Testis (tissue), 3 donors: ENCODE results near the gene PLOD3. TPM values are rescaled to one million over a fixed set of nuclear protein-coding genes. Genes with fewer than 3 reads are reported as not detected.

Source experiments
- DNase-seq: peaks from one replicate; pipeline ENCODE4 v3.0.0-alpha.2; 2019
- H3K27ac ChIP-seq, 2 donors: fragments of 200-600 bp; sonication (generic); one replicate each; pipeline ENCODE4 v1.5.1; 2019
- H3K27me3 ChIP-seq: fragments of 200-600 bp; sonication (generic); one replicate; pipeline ENCODE4 v1.5.1; 2019
- H3K36me3 ChIP-seq: fragments of 200-600 bp; sonication (generic); one replicate; pipeline ENCODE4 v1.5.1; 2017; ENCODE audit warnings: low read depth; ENCODE audit errors: missing control alignments
- H3K4me1 ChIP-seq: fragments of 200-600 bp; sonication (generic); one replicate; pipeline ENCODE4 v1.5.1; 2019
- H3K4me3 ChIP-seq, 2 donors: fragments of 200-600 bp; sonication (generic); one replicate each; pipeline ENCODE4 v1.5.1; 2017 to 2019
- H3K9me3 ChIP-seq: fragments of 200-600 bp; sonication (generic); one replicate; pipeline ENCODE4 v1.5.1; 2017
- POLR2A ChIP-seq: fragments of 450-650 bp; IDR thresholded peaks from one replicate; pipeline ENCODE4 v1.6.1; 2017; ENCODE audit warnings: antibody characterized with exemption, mild to moderate bottlenecking, moderate library complexity
- WGBS, 2 donors: methylation state at CpG; one replicate each; pipeline ENCODE4 v1.1.5; 2018; 5-methylcytosine and 5-hydroxymethylcytosine counted together
- intact Hi-C: fragments of 100-400 bp; cut with DNase I; formaldehyde crosslinking; loops from one replicate; pipeline ENCODE4 v1.15.1; 2023; ENCODE audit warnings: low total_unique reads
- polyA plus RNA-seq: library from polyadenylated mRNA; stranded (reverse); fragments of 350-450 nt; fragmentation: Illumina TruSeq; extraction: RNeasy Lipid Tissue Mini Kit (QIAGEN cat#74804); gene quantifications from one replicate; pipeline ENCODE4 v1.2.3, GENCODE V29; 2014; ENCODE audit warnings: low read depth, low replicate concordance; ENCODE audit not compliant: insufficient read depth
- total RNA-seq, 2 donors: library from RNA; depleted of rRNA; stranded (reverse); fragments of >200 nt; gene quantifications; one replicate each; pipeline ENCODE4 v1.2.3, GENCODE V29; 2016
- TF ChIP-seq, protein P1 (sequence below), 3 experiments: fragments of 450-650 bp in 2 of 3; fragments of 200-600 bp in 1 of 3; sonication (generic) in 1 of 3; IDR thresholded peaks; one replicate each; pipeline ENCODE4 v1.5.1; 2016 to 2019; ENCODE audit warnings: antibody characterized with exemption in 3 of 3, mild to moderate bottlenecking in 2 of 3, moderate library complexity in 1 of 3

The PLOD3 gene
- total and polyA plus RNA-seq, 3 donors from 2014 or later: 32.1 to 45.6 (median 36.3) TPM

DNA sequence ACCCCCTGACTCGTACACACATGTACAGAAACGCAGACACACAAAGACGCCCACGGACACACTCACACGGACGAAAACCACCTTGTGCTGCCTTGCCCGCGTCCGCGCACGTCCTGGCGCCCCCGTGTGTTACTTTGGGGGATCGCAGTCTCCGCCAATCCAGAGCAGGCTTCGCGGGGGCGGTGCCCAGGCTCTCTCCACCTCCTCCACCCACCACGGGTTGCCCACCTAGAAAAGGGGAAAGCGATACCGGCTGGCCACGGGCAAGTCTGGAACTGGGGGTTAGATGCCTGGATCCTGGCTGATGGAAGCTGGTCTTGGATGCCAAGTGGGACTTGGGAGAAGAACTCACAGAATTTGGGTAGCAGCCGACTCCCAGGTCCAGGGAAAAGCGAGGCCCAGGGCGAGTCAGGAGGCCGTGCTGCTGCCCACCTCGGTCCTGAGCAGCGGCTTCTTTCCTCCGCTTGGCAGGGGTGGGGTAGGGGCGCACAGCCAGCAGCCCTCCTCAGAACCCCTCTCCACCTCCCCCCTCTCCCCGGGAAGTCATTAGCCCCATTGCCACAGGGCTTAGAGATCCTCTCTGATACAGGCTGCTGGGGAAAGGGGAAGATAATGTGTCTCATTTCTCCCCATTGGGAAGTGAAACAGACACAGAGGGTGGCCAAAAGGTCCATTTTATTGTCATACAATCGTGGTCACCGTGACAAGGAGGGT, 47.4 kb downstream of the PLOD3 start:
- intact Hi-C loops: loop anchor here (10.0 kb wide), 1 partner anchor 115 kb away; no protein-coding TSS in a partner anchor
- WGBS, 2 donors: 1% methylated on average over 21 to 33 of the region's 33 CpGs
- no peak overlapping the region for H3K4me3 ChIP-seq
- peak; percentile 78 for DNase-seq
- H3K36me3 ChIP-seq: no peaks in the 10 kb centered on the region
- TF ChIP-seq, protein P1, sequence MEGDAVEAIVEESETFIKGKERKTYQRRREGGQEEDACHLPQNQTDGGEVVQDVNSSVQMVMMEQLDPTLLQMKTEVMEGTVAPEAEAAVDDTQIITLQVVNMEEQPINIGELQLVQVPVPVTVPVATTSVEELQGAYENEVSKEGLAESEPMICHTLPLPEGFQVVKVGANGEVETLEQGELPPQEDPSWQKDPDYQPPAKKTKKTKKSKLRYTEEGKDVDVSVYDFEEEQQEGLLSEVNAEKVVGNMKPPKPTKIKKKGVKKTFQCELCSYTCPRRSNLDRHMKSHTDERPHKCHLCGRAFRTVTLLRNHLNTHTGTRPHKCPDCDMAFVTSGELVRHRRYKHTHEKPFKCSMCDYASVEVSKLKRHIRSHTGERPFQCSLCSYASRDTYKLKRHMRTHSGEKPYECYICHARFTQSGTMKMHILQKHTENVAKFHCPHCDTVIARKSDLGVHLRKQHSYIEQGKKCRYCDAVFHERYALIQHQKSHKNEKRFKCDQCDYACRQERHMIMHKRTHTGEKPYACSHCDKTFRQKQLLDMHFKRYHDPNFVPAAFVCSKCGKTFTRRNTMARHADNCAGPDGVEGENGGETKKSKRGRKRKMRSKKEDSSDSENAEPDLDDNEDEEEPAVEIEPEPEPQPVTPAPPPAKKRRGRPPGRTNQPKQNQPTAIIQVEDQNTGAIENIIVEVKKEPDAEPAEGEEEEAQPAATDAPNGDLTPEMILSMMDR (IDR thresholded peaks at IDR 0.05): peak; percentile 59 to 82 (median 73)
- TF ChIP-seq POLR2A: no peak
- no peaks in the 10 kb centered on the region for H3K9me3 ChIP-seq
- H3K4me1 ChIP-seq: peaks cover 22% of the 10 kb centered on the region
- no peaks in the 10 kb centered on the region for H3K27me3 ChIP-seq
- H3K27ac ChIP-seq: no peak overlapping the region

DNA sequence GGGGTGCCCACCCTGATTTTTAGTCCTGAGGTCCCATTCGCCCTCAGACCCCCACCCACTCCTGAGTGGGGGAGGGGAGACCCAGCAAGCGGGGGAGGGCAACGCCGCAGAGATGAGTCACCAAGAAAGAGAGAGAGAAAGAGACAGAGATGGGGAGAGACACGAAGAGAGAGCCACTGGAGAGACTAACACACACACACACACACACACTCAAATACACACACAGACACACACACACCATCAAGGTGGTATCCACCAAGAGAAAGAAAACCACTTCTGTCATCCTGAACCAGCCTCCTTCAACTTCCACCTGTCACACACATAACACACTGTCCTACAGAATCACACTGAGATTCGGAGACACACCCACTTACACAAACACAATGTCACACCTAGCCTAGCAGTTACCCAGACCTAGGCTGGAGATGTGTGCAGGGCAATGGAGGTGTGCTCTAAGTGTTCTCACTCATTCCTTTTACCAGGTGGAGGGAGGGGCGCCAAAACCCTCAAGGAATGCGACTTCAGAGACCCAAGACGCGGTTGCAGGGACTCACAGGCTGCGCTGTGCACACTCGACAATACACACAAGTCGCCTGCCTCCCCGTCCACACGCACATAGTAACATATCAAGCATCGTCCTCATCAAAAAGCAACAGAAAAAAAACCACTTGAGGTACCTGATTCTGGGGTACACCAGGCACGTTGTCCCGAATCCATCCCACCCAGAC, 48.1 kb downstream of the PLOD3 start:
- Histone ChIP-seq H3K4me3 (no peak overlapping the region), H3K27ac (no peak overlapping the region), H3K36me3 (no peaks in the 10 kb centered on the region), H3K9me3 (no peaks in the 10 kb centered on the region), H3K4me1 (peaks cover 24% of the 10 kb centered on the region), H3K27me3 (no peaks in the 10 kb centered on the region)
- TF ChIP-seq, protein P1 (IDR thresholded peaks at IDR 0.05): no peak
- TF ChIP-seq POLR2A: no peak
- 2 to 3% methylated on average over 18 of the region's 18 CpGs for WGBS, 2 donors
- no peak for DNase-seq
- intact Hi-C loops: loop anchor here (10.0 kb wide), 1 partner anchor 116 kb away; no protein-coding TSS in a partner anchor

DNA sequence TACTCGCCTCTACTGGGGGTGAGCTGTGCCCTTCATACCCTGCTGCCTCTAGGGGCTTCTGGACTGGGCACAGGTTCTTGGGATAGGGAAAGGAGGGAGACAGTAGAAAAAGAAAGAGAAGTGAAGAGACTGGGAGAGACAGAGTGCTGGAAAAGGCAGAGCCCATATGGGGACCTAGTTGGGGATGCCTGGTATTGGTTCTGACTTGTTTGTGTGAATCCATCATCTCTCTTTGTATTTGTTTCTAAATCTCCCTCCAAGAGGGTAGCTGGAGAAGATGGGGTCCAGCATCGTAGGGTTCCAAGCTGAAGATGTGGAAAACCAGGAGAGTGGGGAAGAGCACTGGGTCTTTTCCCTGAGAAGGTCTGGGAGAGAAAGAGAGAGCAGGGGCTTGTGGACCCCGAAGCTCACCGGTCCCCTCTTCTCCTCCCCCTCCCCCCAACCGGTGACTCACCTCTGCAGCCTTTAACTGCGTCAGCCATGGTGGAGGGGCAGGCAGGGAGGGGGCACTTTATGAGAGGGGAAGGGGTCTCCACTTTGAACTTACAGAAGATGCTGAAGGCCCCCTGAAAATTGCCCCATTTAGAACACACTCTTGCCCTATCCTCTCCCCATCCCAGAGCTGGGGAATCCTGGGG, 48.9 kb downstream of the PLOD3 start:
- no peaks in the 10 kb centered on the region for H3K36me3 ChIP-seq
- 4 to 6% methylated on average over 6 of the region's 6 CpGs for WGBS, 2 donors
- intact Hi-C loops: loop anchor here (10.0 kb wide), 1 partner anchor 116 kb away; no protein-coding TSS in a partner anchor
- TF ChIP-seq, protein P1 (IDR thresholded peaks at IDR 0.05): no peak
- H3K4me3 ChIP-seq: no peak overlapping the region
- no peak for DNase-seq
- no peaks in the 10 kb centered on the region for H3K9me3 ChIP-seq
- H3K4me1 ChIP-seq: peaks cover 28% of the 10 kb centered on the region
- H3K27me3 ChIP-seq: no peaks in the 10 kb centered on the region
- no peak overlapping the region for H3K27ac ChIP-seq

DNA sequence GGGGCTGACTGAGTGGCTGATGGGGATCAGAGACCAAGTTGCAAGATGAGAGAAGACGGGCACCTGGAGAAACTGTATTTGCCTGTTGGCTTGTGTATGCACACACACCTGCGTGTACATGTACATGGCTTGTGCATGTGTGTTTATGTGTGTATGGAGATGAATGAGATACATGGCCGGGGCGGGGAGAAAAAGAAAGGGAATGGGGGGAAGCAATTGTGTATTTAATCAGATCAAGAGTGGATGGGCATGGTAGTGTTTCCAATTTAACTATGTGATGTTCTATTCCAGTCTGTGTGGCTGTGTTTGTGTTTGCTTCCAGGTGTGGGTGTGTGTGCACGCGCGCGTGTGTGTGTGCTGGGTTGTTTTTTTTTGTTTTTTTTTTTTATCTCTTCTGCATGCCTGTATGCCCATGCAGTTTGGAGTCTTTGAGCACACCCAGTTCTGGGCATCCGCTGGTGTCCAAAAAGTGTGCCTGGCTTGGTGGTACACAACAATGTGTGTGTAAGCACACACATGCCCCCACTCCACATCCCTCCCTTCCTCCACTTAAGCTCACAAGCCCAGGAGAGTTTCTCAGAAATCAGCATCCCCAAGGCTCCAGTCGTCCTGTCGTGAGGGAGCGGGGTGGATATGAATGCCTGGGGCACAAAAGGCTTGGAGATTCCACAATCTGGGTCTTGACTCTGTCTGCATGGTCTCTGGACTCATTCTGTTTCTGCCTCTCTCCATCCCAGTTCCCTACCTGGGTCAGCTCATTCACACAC, 49.6 kb downstream of the PLOD3 start:
- Histone ChIP-seq H3K36me3 (no peaks in the 10 kb centered on the region), H3K4me3 (no peak overlapping the region), H3K4me1 (peaks cover 24% of the 10 kb centered on the region), H3K27ac (no peak overlapping the region), H3K27me3 (no peaks in the 10 kb centered on the region), H3K9me3 (no peaks in the 10 kb centered on the region)
- TF ChIP-seq, protein P1 (IDR thresholded peaks at IDR 0.05): no peak
- TF ChIP-seq POLR2A: no peak
- intact Hi-C loops: loop anchor here (10.0 kb wide), 1 partner anchor 117 kb away; no protein-coding TSS in a partner anchor
- 5 to 6% methylated on average over 12 of the region's 12 CpGs for WGBS, 2 donors
- no peak for DNase-seq
